Heart left ventricle (tissue), 13 donors: ENCODE results near the gene NLK.

Experiments used
- POLR2A ChIP-seq, 2 donors: fragments of 450-650 bp; IDR thresholded peaks; one replicate each; pipeline ENCODE4 v1.6.1; 2017; ENCODE audit warnings: antibody characterized with exemption in 2 of 2, mild to moderate bottlenecking in 2 of 2, moderate library complexity in 2 of 2
- TF ChIP-seq, protein P1 (sequence below), 12 donors: fragments of 200-600 bp; sonication (generic) in 4 of 12; IDR thresholded peaks; one replicate each; pipeline versions ENCODE4 v1.5.0 to v1.8.0; 2018 to 2022; ENCODE audit warnings: antibody characterized with exemption in 12 of 12, mild to moderate bottlenecking in 5 of 12
- donor health status: ischemic (EF 13 %, LVEDD 7.1; RV severe dilation, severe dysfunction).
- donor health status: DM: no; HTN: yes; CAD: no.
- donor health status: DM: no; HTN: no; CAD: no.
- donor health status: ischemic (EF 25% LVEDD 6.9; RV normal size, moderate dysfunction).
- donor health status: ischemic (EF 25% LVEDD 5.7; RV mildly dilated, moderate dysfunction).
- donor health status: ischemic (EF 35%, LVEDD 5.7; RV mildly dilated, moderate dysfunction).
- donor health status: nonischemic (EF 11% LVEDD 7.7; RV severe dilation, severe dysfunction).
- donor health status: DM: yes; HTN: yes; CAD: no.
- donor health status: PGD.
- donor health status: ischemic (EF 29% LVEDD 5.4; RV normal size, mild dysfunction).
- donor health status: nonischemic (EF 23%, LVEDD 6.1; RV moderate dilation, normal function).

DNA sequence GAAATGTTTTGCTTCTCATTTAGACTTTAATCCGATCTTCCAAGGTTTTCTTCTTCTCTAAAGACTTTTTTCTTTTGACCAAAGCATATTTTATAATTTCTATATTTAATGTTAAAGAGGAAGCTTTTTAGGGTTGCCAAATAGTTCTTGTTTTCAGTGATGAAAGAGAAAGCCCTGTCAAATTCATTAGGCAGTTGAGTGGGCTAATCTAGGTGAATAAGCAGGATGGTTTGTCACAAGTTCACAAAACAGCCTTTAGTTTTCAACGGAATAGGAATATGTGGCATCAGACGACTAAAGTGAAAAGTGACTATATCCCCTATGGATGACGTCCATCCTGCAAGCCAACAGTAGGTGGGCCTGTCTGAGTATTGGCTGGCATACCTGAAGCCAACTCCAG is 118.8 kb downstream of the NLK start:
- TF ChIP-seq, protein P1, sequence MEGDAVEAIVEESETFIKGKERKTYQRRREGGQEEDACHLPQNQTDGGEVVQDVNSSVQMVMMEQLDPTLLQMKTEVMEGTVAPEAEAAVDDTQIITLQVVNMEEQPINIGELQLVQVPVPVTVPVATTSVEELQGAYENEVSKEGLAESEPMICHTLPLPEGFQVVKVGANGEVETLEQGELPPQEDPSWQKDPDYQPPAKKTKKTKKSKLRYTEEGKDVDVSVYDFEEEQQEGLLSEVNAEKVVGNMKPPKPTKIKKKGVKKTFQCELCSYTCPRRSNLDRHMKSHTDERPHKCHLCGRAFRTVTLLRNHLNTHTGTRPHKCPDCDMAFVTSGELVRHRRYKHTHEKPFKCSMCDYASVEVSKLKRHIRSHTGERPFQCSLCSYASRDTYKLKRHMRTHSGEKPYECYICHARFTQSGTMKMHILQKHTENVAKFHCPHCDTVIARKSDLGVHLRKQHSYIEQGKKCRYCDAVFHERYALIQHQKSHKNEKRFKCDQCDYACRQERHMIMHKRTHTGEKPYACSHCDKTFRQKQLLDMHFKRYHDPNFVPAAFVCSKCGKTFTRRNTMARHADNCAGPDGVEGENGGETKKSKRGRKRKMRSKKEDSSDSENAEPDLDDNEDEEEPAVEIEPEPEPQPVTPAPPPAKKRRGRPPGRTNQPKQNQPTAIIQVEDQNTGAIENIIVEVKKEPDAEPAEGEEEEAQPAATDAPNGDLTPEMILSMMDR (IDR thresholded peaks at IDR 0.05): no peak
- no peak for TF ChIP-seq POLR2A (IDR thresholded peaks at IDR 0.05)
